Loucy (cell line): Measurements from ENCODE around the gene RHBDL3.

Experiments used
- CTCF ChIP-seq: fragments of 200-600 bp; sonication (generic); conservative IDR thresholded peaks from 2 replicates; pipeline ENCODE4 v1.5.1; 2014; ENCODE audit warnings: mild to moderate bottlenecking, antibody characterized with exemption, low read length
- EZH2phosphoT487 ChIP-seq: fragments of 200-600 bp; IDR thresholded peaks from 2 replicates; pipeline ENCODE4 v1.6.1; 2018; ENCODE audit warnings: antibody characterized with exemption, mild to moderate bottlenecking, moderate library complexity, borderline replicate concordance

GRCh38 chr17:32289471-32290070, 23.9 kb downstream of the RHBDL3 start:
- TF ChIP-seq CTCF (no peak), EZH2phosphoT487 (no peak)
